DOHH2 (cell line): ENCODE data around the gene PAPPA2.

Source experiments
- H3F3A ChIP-seq: fragments of 200-600 bp; sonication (generic), shearing (Covaris generic); 2 replicates; pipeline ENCODE4 v1.6.0; 2016; ENCODE audit warnings: antibody characterized with exemption, mild to moderate bottlenecking; ENCODE audit not compliant: control insufficient read depth, insufficient read depth
- H3K27ac ChIP-seq: fragments of 200-600 bp; sonication (generic); 2 replicates; pipeline ENCODE4 v1.5.1; 2014; ENCODE audit warnings: low read depth, mild to moderate bottlenecking, low read length, moderate library complexity
- H3K27me3 ChIP-seq: fragments of 200-600 bp; sonication (generic); 2 replicates; pipeline ENCODE4 v1.6.1; 2014; ENCODE audit warnings: mild to moderate bottlenecking, low read length, mixed read lengths; ENCODE audit not compliant: control insufficient read depth
- H3K36me3 ChIP-seq: fragments of 200-600 bp; sonication (generic); 2 replicates; pipeline ENCODE4 v1.6.1; 2014; ENCODE audit warnings: mild to moderate bottlenecking, low read length, moderate library complexity, mixed read lengths; ENCODE audit not compliant: control insufficient read depth
- H3K4me1 ChIP-seq: fragments of 200-600 bp; sonication (generic); 2 replicates; pipeline ENCODE4 v1.6.1; 2014; ENCODE audit warnings: mild to moderate bottlenecking, low read length, mixed read lengths; ENCODE audit not compliant: control insufficient read depth
- H3K4me2 ChIP-seq: fragments of 200-600 bp; sonication (generic); 2 replicates; pipeline ENCODE4 v1.6.0; 2014; ENCODE audit warnings: mild to moderate bottlenecking, low read length, moderate library complexity
- H3K4me3 ChIP-seq: fragments of 200-600 bp; sonication (generic); 2 replicates; pipeline ENCODE4 v1.5.1; 2014; ENCODE audit warnings: mild to moderate bottlenecking, low read length, mixed read lengths
- H3K79me2 ChIP-seq: fragments of 200-600 bp; sonication (generic); 2 replicates; pipeline ENCODE4 v1.6.1; 2014; ENCODE audit warnings: mild to moderate bottlenecking, low read length, mixed read lengths; ENCODE audit not compliant: control insufficient read depth
- H3K9me2 ChIP-seq: fragments of 200-600 bp; sonication (generic); replicated peaks from 2 replicates; pipeline ENCODE4 v1.6.1; 2014; ENCODE audit warnings: mild to moderate bottlenecking, low read length, mixed read lengths; ENCODE audit not compliant: control insufficient read depth
- H3K9me3 ChIP-seq: fragments of 200-600 bp; sonication (generic); 2 replicates; pipeline ENCODE4 v1.6.1; 2014; ENCODE audit warnings: antibody characterized with exemption, low read length, mixed read lengths; ENCODE audit not compliant: control insufficient read depth, insufficient read depth
- H4K20me1 ChIP-seq: fragments of 200-600 bp; sonication (generic); 2 replicates; pipeline ENCODE4 v1.6.0; 2014; ENCODE audit warnings: low read depth, mild to moderate bottlenecking, antibody characterized with exemption, low read length, moderate library complexity; ENCODE audit not compliant: control insufficient read depth, insufficient read depth
- CTCF ChIP-seq: fragments of 200-600 bp; sonication (generic); IDR thresholded peaks from one replicate; pipeline ENCODE4 v1.5.1; 2014; ENCODE audit warnings: antibody characterized with exemption, mild to moderate bottlenecking, low read depth, low read length; ENCODE audit not compliant: poor library complexity, severe bottlenecking
- EZH2phosphoT487 ChIP-seq: fragments of 200-600 bp; sonication (generic); IDR thresholded peaks from 2 replicates; pipeline ENCODE4 v1.6.1; 2017; ENCODE audit warnings: borderline replicate concordance, mild to moderate bottlenecking, antibody characterized with exemption, low read length, moderate library complexity, mixed read lengths

Gene PAPPA2

DNA sequence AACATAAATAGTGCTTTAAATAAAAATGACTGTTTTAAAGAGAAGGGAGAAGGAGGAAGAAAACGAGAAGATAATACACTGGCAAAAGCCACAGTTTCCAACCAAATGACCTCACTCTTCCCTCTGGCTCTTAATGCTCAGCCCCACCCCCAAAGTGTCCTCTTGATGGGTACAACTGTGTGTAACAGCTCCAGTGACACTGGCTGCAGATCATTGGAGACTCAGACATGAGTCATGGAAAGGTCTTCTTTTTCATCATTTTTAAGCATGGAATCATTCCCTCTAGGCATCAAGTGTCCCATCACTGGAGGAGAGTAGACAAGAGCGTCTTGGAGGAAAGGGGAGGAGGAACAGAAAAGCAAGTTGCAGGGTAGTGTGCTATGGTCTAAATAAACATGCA is 333.0 kb downstream of the PAPPA2 start:
- H3F3A ChIP-seq: no peaks in the 10 kb centered on the region
- no peaks in the 10 kb centered on the region for H3K27me3 ChIP-seq
- no peaks in the 10 kb centered on the region for H4K20me1 ChIP-seq
- H3K79me2 ChIP-seq: no peaks in the 10 kb centered on the region
- no peak overlapping the region for H3K4me2 ChIP-seq
- H3K9me3 ChIP-seq: no peaks in the 10 kb centered on the region
- no peaks in the 10 kb centered on the region for H3K36me3 ChIP-seq
- TF ChIP-seq EZH2phosphoT487: no peak
- TF ChIP-seq CTCF: no peak
- no peaks in the 10 kb centered on the region for H3K9me2 ChIP-seq
- H3K4me1 ChIP-seq: no peaks in the 10 kb centered on the region
- no peak overlapping the region for H3K27ac ChIP-seq
- no peak overlapping the region for H3K4me3 ChIP-seq

GRCh38 chr1:176796583-176796982 is 333.6 kb downstream of the PAPPA2 start:
- H3K4me2 ChIP-seq: no peak overlapping the region
- H3K27ac ChIP-seq: no peak overlapping the region
- TF ChIP-seq CTCF: no peak
- TF ChIP-seq EZH2phosphoT487: no peak
- H3F3A ChIP-seq: no peaks in the 10 kb centered on the region
- H4K20me1 ChIP-seq: no peaks in the 10 kb centered on the region
- no peaks in the 10 kb centered on the region for H3K9me2 ChIP-seq
- H3K27me3 ChIP-seq: no peaks in the 10 kb centered on the region
- H3K36me3 ChIP-seq: no peaks in the 10 kb centered on the region
- no peaks in the 10 kb centered on the region for H3K79me2 ChIP-seq
- no peak overlapping the region for H3K4me3 ChIP-seq
- H3K9me3 ChIP-seq: no peaks in the 10 kb centered on the region
- H3K4me1 ChIP-seq: no peaks in the 10 kb centered on the region

DNA sequence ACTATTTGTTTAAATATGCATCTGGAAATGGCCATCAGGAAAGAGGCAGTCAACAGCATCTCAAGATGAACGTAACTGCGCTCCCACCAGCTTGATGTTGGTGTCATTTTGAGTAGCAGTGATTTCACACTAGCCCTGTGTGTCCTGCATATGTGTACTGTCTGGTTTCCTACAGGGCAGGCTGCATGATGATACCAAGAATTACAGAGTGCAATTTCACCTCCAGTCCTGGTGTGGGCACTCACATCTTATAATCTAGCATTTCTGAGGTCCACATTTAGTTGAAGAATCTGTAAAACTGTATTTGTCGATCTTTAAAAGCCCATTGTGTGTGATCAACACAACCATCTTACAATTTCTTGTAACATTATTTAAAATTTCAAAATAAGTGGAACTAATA is 336.4 kb downstream of the PAPPA2 start:
- Histone ChIP-seq H3K4me2 (no peak overlapping the region), H3K27ac (no peak overlapping the region), H3K79me2 (no peaks in the 10 kb centered on the region), H3K4me3 (no peak overlapping the region), H4K20me1 (no peaks in the 10 kb centered on the region), H3K9me2 (no peaks in the 10 kb centered on the region), H3K9me3 (no peaks in the 10 kb centered on the region), H3K27me3 (no peaks in the 10 kb centered on the region), H3K36me3 (no peaks in the 10 kb centered on the region), H3K4me1 (no peaks in the 10 kb centered on the region), H3F3A (no peaks in the 10 kb centered on the region)
- no peak for TF ChIP-seq EZH2phosphoT487
- no peak for TF ChIP-seq CTCF

- H3K9me2 ChIP-seq: no peaks in the 10 kb centered on the region
- H3K4me3 ChIP-seq: no peak overlapping the region
- H3K4me1 ChIP-seq: no peaks in the 10 kb centered on the region
- H3K4me2 ChIP-seq: no peak overlapping the region
- TF ChIP-seq CTCF (no peak), EZH2phosphoT487 (no peak)
- no peaks in the 10 kb centered on the region for H3K9me3 ChIP-seq
- no peaks in the 10 kb centered on the region for H3K79me2 ChIP-seq
- H3K36me3 ChIP-seq: no peaks in the 10 kb centered on the region
- H3K27ac ChIP-seq: no peak overlapping the region
- no peaks in the 10 kb centered on the region for H4K20me1 ChIP-seq
- H3F3A ChIP-seq: no peaks in the 10 kb centered on the region
- H3K27me3 ChIP-seq: no peaks in the 10 kb centered on the region
These were observed 338.1 kb downstream of the PAPPA2 start for GRCh38 chr1:176800978-176801513.
